Ishikawa (cell line): Measurements from ENCODE around the gene PBX3.

Experiments used
- CEBPB ChIP-seq: IDR thresholded peaks from 2 replicates; pipeline ENCODE4 v1.6.1; 2012
- CREB1 ChIP-seq: IDR thresholded peaks from 2 replicates; pipeline ENCODE4 v1.6.1; 2012; ENCODE audit warnings: low read depth
- EP300 ChIP-seq: IDR thresholded peaks from 2 replicates; pipeline ENCODE4 v1.6.1; 2012; ENCODE audit warnings: borderline replicate concordance
- FOXM1 ChIP-seq: IDR thresholded peaks from 2 replicates; pipeline ENCODE4 v1.6.1; 2012; ENCODE audit warnings: low read depth, borderline replicate concordance
- RAD21 ChIP-seq: IDR thresholded peaks from 2 replicates; pipeline ENCODE4 v1.6.1; 2012; ENCODE audit warnings: low read depth
- TAF1 ChIP-seq: IDR thresholded peaks from 2 replicates; pipeline ENCODE4 v1.6.1; 2012; ENCODE audit warnings: low read depth, mild to moderate bottlenecking
- TCF12 ChIP-seq: IDR thresholded peaks from 2 replicates; pipeline ENCODE4 v1.6.1; 2012; ENCODE audit warnings: low read depth
- YY1 ChIP-seq: IDR thresholded peaks from 2 replicates; pipeline ENCODE4 v1.6.1; 2012; ENCODE audit warnings: low read depth
- ZBTB7A ChIP-seq: IDR thresholded peaks from 2 replicates; pipeline ENCODE4 v1.6.1; 2012; ENCODE audit warnings: low read depth
- TF ChIP-seq, protein P1 (sequence below): IDR thresholded peaks from 2 replicates; pipeline ENCODE4 v1.6.1; 2012; ENCODE audit warnings: low read depth, mild to moderate bottlenecking
- TF ChIP-seq, protein P2 (sequence below): IDR thresholded peaks from 2 replicates; pipeline ENCODE4 v1.6.1; 2012
- TF ChIP-seq, protein P3 (sequence below): IDR thresholded peaks from 2 replicates; pipeline ENCODE4 v1.6.1; 2012

DNA sequence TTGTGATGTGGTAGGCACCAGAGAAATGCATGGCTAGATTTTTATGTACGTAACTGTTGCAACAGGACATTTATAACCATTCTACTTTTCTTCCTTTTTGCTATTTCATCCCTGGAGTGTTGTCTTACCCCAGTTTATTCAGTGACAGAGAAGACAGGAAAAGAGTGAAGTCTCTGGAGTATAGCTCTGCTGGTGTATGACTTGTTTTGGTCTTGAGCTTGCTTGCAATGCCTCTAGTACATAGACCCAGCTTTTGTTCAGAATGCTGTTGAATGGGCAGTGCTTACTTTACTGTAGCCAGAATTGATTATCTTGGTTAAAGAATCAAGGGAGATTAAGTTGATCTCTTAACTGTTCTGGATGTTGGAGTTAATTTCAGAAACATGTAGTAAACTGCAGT is 94.3 kb downstream of the PBX3 start:
- TF ChIP-seq ZBTB7A (no peak), YY1 (no peak), CREB1 (no peak), EP300 (no peak), TAF1 (no peak), FOXM1 (no peak), CEBPB (no peak), RAD21 (no peak), TCF12 (no peak)
- TF ChIP-seq, protein P1, sequence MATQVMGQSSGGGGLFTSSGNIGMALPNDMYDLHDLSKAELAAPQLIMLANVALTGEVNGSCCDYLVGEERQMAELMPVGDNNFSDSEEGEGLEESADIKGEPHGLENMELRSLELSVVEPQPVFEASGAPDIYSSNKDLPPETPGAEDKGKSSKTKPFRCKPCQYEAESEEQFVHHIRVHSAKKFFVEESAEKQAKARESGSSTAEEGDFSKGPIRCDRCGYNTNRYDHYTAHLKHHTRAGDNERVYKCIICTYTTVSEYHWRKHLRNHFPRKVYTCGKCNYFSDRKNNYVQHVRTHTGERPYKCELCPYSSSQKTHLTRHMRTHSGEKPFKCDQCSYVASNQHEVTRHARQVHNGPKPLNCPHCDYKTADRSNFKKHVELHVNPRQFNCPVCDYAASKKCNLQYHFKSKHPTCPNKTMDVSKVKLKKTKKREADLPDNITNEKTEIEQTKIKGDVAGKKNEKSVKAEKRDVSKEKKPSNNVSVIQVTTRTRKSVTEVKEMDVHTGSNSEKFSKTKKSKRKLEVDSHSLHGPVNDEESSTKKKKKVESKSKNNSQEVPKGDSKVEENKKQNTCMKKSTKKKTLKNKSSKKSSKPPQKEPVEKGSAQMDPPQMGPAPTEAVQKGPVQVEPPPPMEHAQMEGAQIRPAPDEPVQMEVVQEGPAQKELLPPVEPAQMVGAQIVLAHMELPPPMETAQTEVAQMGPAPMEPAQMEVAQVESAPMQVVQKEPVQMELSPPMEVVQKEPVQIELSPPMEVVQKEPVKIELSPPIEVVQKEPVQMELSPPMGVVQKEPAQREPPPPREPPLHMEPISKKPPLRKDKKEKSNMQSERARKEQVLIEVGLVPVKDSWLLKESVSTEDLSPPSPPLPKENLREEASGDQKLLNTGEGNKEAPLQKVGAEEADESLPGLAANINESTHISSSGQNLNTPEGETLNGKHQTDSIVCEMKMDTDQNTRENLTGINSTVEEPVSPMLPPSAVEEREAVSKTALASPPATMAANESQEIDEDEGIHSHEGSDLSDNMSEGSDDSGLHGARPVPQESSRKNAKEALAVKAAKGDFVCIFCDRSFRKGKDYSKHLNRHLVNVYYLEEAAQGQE = no peak
- TF ChIP-seq, protein P2, sequence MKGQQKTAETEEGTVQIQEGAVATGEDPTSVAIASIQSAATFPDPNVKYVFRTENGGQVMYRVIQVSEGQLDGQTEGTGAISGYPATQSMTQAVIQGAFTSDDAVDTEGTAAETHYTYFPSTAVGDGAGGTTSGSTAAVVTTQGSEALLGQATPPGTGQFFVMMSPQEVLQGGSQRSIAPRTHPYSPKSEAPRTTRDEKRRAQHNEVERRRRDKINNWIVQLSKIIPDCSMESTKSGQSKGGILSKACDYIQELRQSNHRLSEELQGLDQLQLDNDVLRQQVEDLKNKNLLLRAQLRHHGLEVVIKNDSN = no peak
- TF ChIP-seq, protein P3, sequence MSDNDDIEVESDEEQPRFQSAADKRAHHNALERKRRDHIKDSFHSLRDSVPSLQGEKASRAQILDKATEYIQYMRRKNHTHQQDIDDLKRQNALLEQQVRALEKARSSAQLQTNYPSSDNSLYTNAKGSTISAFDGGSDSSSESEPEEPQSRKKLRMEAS = no peak
